Pancreas (tissue), 10 donors: ENCODE measurements around the gene SLU7. TPM values are rescaled to one million over a fixed set of nuclear protein-coding genes. Genes with fewer than 3 reads are reported as not detected.

Experiments used
- ATAC-seq, 4 donors: fragments of 200-7000 bp; cut with Tn5 transposase; one replicate each; pipeline versions ENCODE4 v1.8.0 to v1.9.1; 2020; ENCODE audit warnings: mild to moderate bottlenecking in 4 of 4, moderate library complexity in 4 of 4
- DNase-seq, 6 donors: peaks; one replicate each; pipeline ENCODE4 v3.0.0-alpha.2; 2020
- FAIRE-seq: peaks from 2 replicates; lab custom pipeline; 2012; peaks lifted over from hg19 to GRCh38; lab: Jason Lieb, UNC
- H3K27ac ChIP-seq, 4 donors: fragments of 200-600 bp; sonication (generic); 1 replicate in 3 of 4; 2 replicates in 1 of 4; pipeline versions ENCODE4 v1.5.0 to v1.8.0; 2020
- H3K27me3 ChIP-seq, 4 donors: fragments of 200-600 bp; one replicate each; pipeline ENCODE4 v1.8.0; 2021
- H3K36me3 ChIP-seq, 3 donors: fragments of 200-600 bp; sonication (generic) in 1 of 3; one replicate each; pipeline versions ENCODE4 v1.5.0 to v1.8.0; 2020 to 2021
- H3K4me1 ChIP-seq, 3 donors: fragments of 200-600 bp; one replicate each; pipeline ENCODE4 v1.8.0; 2021
- H3K4me3 ChIP-seq, 4 donors: fragments of 200-600 bp; sonication (generic) in 2 of 4; one replicate each; pipeline versions ENCODE4 v1.5.0 to v1.8.0; 2020 to 2021
- H3K9me3 ChIP-seq, 4 donors: fragments of 200-600 bp; one replicate each; pipeline ENCODE4 v1.8.0; 2021
- CTCF ChIP-seq, 4 donors: fragments of 200-600 bp; sonication (generic) in 3 of 4; IDR thresholded peaks; one replicate each; pipeline versions ENCODE4 v1.5.0 to v1.8.0; 2021; ENCODE audit warnings: antibody characterized with exemption in 4 of 4
- WGBS, 2 donors: extraction: QIAGEN DNeasy Blood & Tissue Kit; methylation state at CpG; one replicate each; pipeline ENCODE4 v1.1.7; 2013; 5-methylcytosine and 5-hydroxymethylcytosine counted together
- intact Hi-C, 3 donors: fragments of 100-400 bp; cut with DNase I; formaldehyde crosslinking; loops; one replicate each; pipeline versions ENCODE4 v1.11.1 to v1.14.2; 2022
- polyA plus RNA-seq, 2 donors: library from polyadenylated mRNA; stranded (reverse); fragments of 200-250 nt; gene quantifications; one replicate each; pipeline ENCODE4 v1.2.3, GENCODE V29; 2013
- total RNA-seq, 6 donors: library from RNA; stranded (reverse); fragmentation: NEBNext Ultra II Directional in 4 of 6; extraction: Animal tissue kit (Norgen Biotek cat#: 25700) in 4 of 6; gene quantifications; one replicate each; pipeline versions ENCODE4 v1.2.1 to v1.2.4, GENCODE V29; 2021 to 2023
- donor health status: healthy with polysubstance abuse.
- donor health status: DM: no; HTN: no; CAD: no; lungs with moderate emphysema.
- donor health status: DM: no; HTN: no; CAD: no.
- donor health status: control.
- donor health status: control.
- donor health status: Bipolar disorder and iron deficiency.
- donor health status: DM: yes; HTN: yes; CAD: no.
- donor health status: DM: no; HTN: no; CAD: no.
- donor health status: DM: no; HTN: no; CAD: no.
- donor health status: DM: yes; HTN: yes; CAD: no.

Gene SLU7
- total and polyA plus RNA-seq, 8 donors: 12.3 to 24.6 (median 20.6) TPM

- no peaks in the 10 kb centered on the region for H3K27me3 ChIP-seq
- intact Hi-C loops: no loop called here
- no peak for DNase-seq
- no peak for FAIRE-seq
- H3K9me3 ChIP-seq: no peaks in the 10 kb centered on the region
- H3K4me3 ChIP-seq: no peak overlapping the region
- 76 to 77% methylated on average over 9 of the region's 9 CpGs for WGBS, 2 donors
- no peak overlapping the region for H3K27ac ChIP-seq
- H3K36me3 ChIP-seq: no peaks in the 10 kb centered on the region
- TF ChIP-seq CTCF (IDR thresholded peaks at IDR 0.05): no peak
- H3K4me1 ChIP-seq: no peaks in the 10 kb centered on the region
- no peak for ATAC-seq
These were observed 57.2 kb downstream of the SLU7 start for GRCh38 chr5:160361624-160362228.

- intact Hi-C loops: no loop called here
- DNase-seq (no peak), FAIRE-seq (no peak), ATAC-seq (no peak)
- TF ChIP-seq CTCF (IDR thresholded peaks at IDR 0.05): no peak
- Histone ChIP-seq H3K27me3 (no peaks in the 10 kb centered on the region), H3K4me3 (no peak overlapping the region), H3K4me1 (no peaks in the 10 kb centered on the region), H3K36me3 (no peaks in the 10 kb centered on the region), H3K27ac (no peak overlapping the region), H3K9me3 (no peaks in the 10 kb centered on the region)
- WGBS, 2 donors: 69 to 82% methylated on average over 3 of the region's 3 CpGs
These were observed 58.6 kb downstream of the SLU7 start for GRCh38 chr5:160360310-160360709.

DNA sequence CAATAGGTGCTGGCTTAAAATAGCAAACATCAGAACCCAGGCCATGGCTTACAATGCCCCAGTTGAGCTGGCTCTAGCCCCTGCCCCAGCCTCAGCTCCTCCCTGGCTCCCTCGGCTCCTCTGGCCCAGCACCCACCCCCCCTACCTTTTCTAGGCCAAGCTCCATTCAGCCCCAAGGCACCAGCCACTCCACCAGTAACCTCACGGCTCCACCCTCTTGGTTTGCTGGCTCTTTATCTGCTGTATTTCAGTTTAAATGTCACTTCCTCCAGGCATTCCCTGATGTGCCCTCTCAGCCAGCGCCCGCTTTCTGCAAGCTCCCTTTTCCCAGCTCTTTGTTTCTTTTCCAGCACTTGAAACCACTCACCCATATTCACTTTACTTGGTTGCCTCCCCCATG, 59.1 kb downstream of the SLU7 start:
- no peaks in the 10 kb centered on the region for H3K9me3 ChIP-seq
- TF ChIP-seq CTCF (IDR thresholded peaks at IDR 0.05): no peak
- no peak overlapping the region for H3K4me3 ChIP-seq
- no peaks in the 10 kb centered on the region for H3K4me1 ChIP-seq
- intact Hi-C loops: loop anchor here in 1 of 3 donors (10.0 kb wide), 1 partner anchor 165 kb away; no protein-coding TSS in a partner anchor
- ATAC-seq: no peak
- WGBS, 2 donors: 75 to 81% methylated on average over 4 of the region's 4 CpGs
- no peak for FAIRE-seq
- no peak for DNase-seq
- no peak overlapping the region for H3K27ac ChIP-seq
- H3K36me3 ChIP-seq: no peaks in the 10 kb centered on the region
- H3K27me3 ChIP-seq: no peaks in the 10 kb centered on the region

DNA sequence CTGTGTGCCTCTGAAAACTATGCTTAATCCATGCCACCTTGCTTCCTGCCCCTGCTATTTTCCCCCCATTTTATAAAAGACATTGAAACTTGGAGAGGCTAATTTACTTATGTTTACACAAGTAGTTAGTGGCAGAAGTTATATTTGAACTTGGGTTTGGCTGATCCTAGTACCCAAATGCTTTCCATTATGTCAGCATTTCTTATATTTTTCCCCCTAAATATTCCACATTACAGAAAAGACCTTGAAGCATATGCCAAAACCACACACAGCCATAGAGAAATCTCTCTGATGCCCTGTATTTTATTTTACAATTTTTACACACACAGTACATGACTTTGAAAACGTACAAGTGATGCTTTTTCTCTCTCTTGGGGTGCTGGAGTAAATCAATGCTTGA, 59.6 kb downstream of the SLU7 start:
- no peak for FAIRE-seq
- intact Hi-C loops: loop anchor here in 1 of 3 donors (10.0 kb wide), 1 partner anchor 164 kb away; no protein-coding TSS in a partner anchor
- Histone ChIP-seq H3K9me3 (no peaks in the 10 kb centered on the region), H3K36me3 (no peaks in the 10 kb centered on the region), H3K27ac (no peak overlapping the region), H3K27me3 (no peaks in the 10 kb centered on the region), H3K4me1 (no peaks in the 10 kb centered on the region), H3K4me3 (no peak overlapping the region)
- 5 to 31% methylated on average over 1 of the region's 1 CpG for WGBS, 2 donors
- no peak for ATAC-seq
- TF ChIP-seq CTCF (IDR thresholded peaks at IDR 0.05): no peak
- DNase-seq: no peak

GRCh38 chr5:160357861-160358411, 60.9 kb downstream of the SLU7 start:
- peak in 3 of 4 donors; percentile 25 to 35 (median 29) for ATAC-seq
- Histone ChIP-seq H3K27ac (no peak overlapping the region), H3K4me3 (no peak overlapping the region), H3K36me3 (no peaks in the 10 kb centered on the region), H3K4me1 (no peaks in the 10 kb centered on the region), H3K27me3 (no peaks in the 10 kb centered on the region), H3K9me3 (no peaks in the 10 kb centered on the region)
- WGBS, 2 donors: 64 to 82% methylated on average over 7 of the region's 7 CpGs
- intact Hi-C loops: loop anchor here in 1 of 3 donors (10.0 kb wide), 1 partner anchor 163 kb away; no protein-coding TSS in a partner anchor
- FAIRE-seq: no peak
- no peak for DNase-seq
- TF ChIP-seq CTCF (IDR thresholded peaks at IDR 0.05): no peak
